T-helper 17 cell (primary cell): ENCODE measurements around the gene CDC26. TPM values are rescaled to one million over a fixed set of nuclear protein-coding genes. Genes with fewer than 3 reads are reported as not detected.
A peak's percentile ranks its signal among the peaks of the same experiment; 100 is the strongest.

Experiments used
- ATAC-seq: fragments of 150-1000 bp; cut with Tn5 transposase; 2 replicates; pipeline ENCODE4 v1.10.0; 2021; ENCODE audit warnings: mild to moderate bottlenecking, moderate library complexity
- DNase-seq, 3 donors: peaks; one replicate each; pipeline versions ENCODE4 v3.0.0 to v3.0.0-alpha.2; 2020 to 2021
- H3K9me3 ChIP-seq: one replicate; pipeline ENCODE4 v1.7.0; 2013; ENCODE audit warnings: low read length, mild to moderate bottlenecking; ENCODE audit not compliant: control insufficient read depth, poor library complexity, severe bottlenecking
- H3K27ac Mint-ChIP-seq: one replicate; pipeline ENCODE4 v1.8.0; 2022; ENCODE audit warnings: mild to moderate bottlenecking, moderate library complexity, mixed read lengths
- H3K27me3 Mint-ChIP-seq: one replicate; pipeline ENCODE4 v1.8.0; 2022; ENCODE audit warnings: mixed read lengths
- H3K36me3 Mint-ChIP-seq: one replicate; pipeline ENCODE4 v1.8.0; 2022; ENCODE audit warnings: low read depth, mixed read lengths
- H3K4me1 Mint-ChIP-seq: one replicate; pipeline ENCODE4 v1.8.0; 2022; ENCODE audit warnings: mild to moderate bottlenecking, mixed read lengths
- H3K4me3 Mint-ChIP-seq: one replicate; pipeline ENCODE4 v1.8.0; 2022; ENCODE audit warnings: mild to moderate bottlenecking, moderate library complexity, mixed read lengths
- total RNA-seq, 4 donors: library from RNA in 2 of 4; stranded (reverse) in 2 of 4; gene quantifications; one replicate each; pipeline ENCODE4 v1.2.3 and lab custom pipeline; 2022 to 2026

The CDC26 gene
- 10 to 100 TPM; 20.2 to 22.8 TPM for total RNA-seq
- total RNA-seq (lab: John Stamatoyannopoulos, UW): 11.3 to 19.5 reads per million in 2 donors

DNA sequence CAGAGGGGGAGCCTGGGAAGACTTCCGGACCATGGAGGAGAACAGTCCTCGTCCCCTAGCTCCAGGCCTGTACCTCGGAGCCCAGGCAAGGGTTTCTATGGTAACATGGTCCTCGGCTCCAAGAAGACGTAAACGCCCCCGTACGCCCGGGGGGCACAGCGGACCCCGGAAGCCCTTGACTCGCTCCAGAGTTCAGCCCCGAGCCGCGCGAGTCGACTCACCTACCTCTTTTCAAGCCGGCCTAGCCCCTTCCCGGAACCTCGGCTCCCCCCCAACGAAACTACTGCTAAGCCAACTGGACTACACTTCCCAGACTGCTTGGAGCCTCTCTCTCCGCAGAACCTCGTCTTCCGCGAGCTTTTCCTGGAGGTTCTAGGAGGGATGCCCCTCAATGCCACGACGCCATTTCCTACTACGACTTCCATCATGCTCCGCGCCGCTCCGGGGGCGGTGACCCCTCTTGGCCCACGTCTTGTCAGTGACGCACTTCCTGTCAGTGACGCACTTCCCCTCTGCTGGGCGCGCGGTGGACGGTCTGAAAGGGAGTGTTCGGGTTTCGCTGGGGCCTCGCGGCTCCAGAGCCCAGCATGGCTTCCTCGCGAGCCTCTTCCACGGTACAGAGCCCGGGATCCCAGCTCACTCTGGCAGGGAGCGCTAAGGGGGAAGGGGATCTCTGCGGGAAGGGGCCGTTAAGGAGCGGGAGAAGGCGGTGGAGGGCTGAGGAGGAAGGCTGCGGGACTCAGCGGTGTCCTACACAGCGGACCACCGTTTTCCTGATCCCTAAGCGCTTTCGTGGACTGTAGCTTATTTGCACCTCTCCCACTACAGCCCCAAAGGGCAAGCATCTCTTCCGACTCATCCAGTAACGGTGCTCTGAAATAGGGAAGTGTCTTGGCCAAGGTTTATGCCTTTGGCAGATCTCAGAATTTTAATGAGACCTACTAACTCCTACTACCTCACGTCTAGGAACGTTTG is at the start of gene CDC26, which contains the start of gene PRPF4:
CDC26 (minus strand) TSS at position 416 of the 975 bp plus-strand sequence. CDS start 3,065 bp downstream, outside the sequence.
PRPF4 (plus strand) TSS at position 502 of the 975 bp plus-strand sequence; CDS start at position 588, 86 bp downstream.
- peak; percentile 89 to 90 (median 90) for DNase-seq
- H3K36me3 Mint-ChIP-seq: peaks cover 16% of the 10 kb centered on the region

DNA sequence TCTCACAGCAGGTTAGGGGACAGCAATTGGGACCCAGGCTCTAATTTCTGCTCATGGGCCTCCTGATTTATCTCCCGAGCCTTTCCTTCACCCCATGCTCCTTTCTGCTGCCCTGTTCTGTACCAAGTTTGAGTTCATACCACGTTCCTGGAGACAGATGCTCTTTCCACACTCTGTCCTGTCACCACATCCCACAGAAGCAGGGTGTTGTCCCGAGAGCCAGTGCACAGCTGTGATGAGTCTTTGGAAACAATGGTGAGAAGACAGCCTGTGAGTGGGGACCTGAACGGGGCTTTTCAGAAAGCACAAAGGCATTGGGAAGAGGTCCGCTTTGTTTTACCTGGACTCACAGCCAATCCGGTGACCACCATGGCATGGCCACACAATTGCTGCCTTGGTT is 47.3 kb upstream of the CDC26 start:
- peaks cover 5% of the 10 kb centered on the region for H3K27me3 Mint-ChIP-seq
- no peak overlapping the region for H3K4me3 Mint-ChIP-seq
- ATAC-seq: no peak

More for the DNA sequence above, at the start of gene CDC26, which contains the start of gene PRPF4:
- no peaks in the 10 kb centered on the region for H3K9me3 ChIP-seq
- H3K27me3 Mint-ChIP-seq: no peaks in the 10 kb centered on the region
- H3K4me1 Mint-ChIP-seq: peaks cover 32% of the 10 kb centered on the region
- H3K4me3 Mint-ChIP-seq: no peak within 1 kb of the TSS
- no peak within 1 kb of the TSS for H3K27ac Mint-ChIP-seq
- ATAC-seq: peak; percentile 95

DNA sequence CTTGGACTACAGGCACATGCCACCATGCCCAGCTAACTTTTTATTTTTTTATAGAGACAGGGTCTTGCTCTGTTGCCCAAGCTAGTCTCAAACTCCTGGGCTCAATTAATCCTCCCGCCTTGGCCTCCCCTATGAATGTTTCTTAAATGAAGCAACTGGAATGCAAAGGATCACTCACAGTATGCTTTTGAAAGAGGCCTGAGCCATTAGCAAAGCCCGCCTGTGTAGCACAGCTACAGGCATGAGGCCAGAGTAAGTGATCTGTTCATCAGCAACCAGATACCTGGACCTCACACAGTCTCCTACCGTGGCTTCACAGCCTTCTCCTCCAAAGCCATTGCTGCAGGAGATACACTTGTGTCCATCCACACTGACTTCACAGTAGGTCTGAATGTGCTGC is 44.7 kb upstream of the CDC26 start:
- H3K4me3 Mint-ChIP-seq: no peak overlapping the region
- H3K9me3 ChIP-seq: no peaks in the 10 kb centered on the region
- no peak for DNase-seq
- H3K4me1 Mint-ChIP-seq: no peaks in the 10 kb centered on the region
- peaks cover 16% of the 10 kb centered on the region for H3K27me3 Mint-ChIP-seq
- no peak overlapping the region for H3K27ac Mint-ChIP-seq
- no peak for ATAC-seq
- H3K36me3 Mint-ChIP-seq: peaks cover 2% of the 10 kb centered on the region

More for the DNA sequence above, 47.3 kb upstream of the CDC26 start:
- no peak for DNase-seq
- Mint-ChIP-seq H3K36me3 (peaks cover 3% of the 10 kb centered on the region), H3K27ac (no peak overlapping the region), H3K4me1 (no peaks in the 10 kb centered on the region)
- H3K9me3 ChIP-seq: no peaks in the 10 kb centered on the region

DNA sequence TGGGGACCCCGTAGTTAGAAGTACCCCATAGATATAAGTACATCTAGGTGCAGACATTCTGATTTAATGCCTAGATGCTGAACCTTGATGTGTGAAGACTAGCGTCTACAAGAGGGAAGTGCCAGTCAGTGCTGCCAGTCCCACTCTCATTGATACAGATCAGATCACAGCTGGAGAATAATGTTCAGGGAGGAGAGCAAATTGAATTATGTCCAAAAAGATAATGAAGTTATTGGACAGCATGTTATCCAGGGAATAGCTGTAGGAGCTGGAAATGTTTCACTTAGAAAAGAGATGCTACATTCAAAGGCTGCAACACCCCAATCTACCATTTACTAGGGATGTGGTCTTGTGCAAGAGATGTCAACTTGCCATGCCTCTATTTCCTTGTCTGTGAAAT is 43.7 kb upstream of the CDC26 start:
- ATAC-seq (no peak), DNase-seq (no peak)
- H3K9me3 ChIP-seq: no peaks in the 10 kb centered on the region
- no peaks in the 10 kb centered on the region for H3K4me1 Mint-ChIP-seq
- H3K27me3 Mint-ChIP-seq: peaks cover 16% of the 10 kb centered on the region
- no peak overlapping the region for H3K27ac Mint-ChIP-seq
- H3K4me3 Mint-ChIP-seq: no peak overlapping the region
- H3K36me3 Mint-ChIP-seq: peaks cover 2% of the 10 kb centered on the region

DNA sequence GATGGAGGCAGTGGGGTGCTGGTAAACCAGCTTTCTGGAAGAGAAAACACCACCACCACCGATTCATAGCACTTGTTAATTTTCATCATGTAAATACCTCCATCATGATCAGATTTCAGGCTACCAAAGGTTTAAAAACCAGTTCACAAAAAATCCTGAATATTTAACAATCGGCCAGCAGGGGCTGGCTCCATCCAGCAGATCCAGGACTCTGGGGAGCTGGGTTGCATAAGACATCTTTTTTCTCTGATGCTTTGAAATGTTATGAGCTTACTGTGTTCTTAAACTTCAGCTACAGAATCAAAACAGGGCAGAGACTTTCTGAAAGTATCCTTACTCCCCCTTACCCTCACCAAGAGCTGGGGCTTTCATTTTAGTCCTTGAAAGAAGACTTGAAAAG is 42.4 kb upstream of the CDC26 start:
- H3K9me3 ChIP-seq: no peaks in the 10 kb centered on the region
- Mint-ChIP-seq H3K27ac (no peak overlapping the region), H3K4me3 (no peak overlapping the region), H3K27me3 (peaks cover 16% of the 10 kb centered on the region), H3K4me1 (no peaks in the 10 kb centered on the region), H3K36me3 (peaks cover 2% of the 10 kb centered on the region)
- ATAC-seq: no peak
- DNase-seq: no peak

DNA sequence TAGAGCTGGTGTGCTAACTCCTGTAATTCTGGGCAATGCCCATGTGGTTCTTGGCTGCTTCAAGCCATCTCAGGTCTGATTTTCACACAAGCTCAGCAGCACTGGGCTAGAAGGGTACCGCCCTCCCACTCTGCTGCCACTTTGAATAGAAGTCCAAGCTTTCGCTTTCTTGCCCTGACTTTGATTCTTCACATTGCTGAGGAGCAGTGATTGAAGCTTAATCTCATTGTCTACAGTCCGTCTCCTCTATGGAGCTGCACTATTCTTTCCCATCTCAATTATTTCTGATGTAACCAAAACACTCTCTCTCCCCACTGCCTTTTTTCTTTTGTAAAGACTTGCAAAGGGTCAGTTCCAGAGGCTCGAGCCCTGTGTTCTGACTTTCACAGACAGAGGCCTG is 40.7 kb upstream of the CDC26 start:
- H3K36me3 Mint-ChIP-seq: peaks cover 2% of the 10 kb centered on the region
- no peak for DNase-seq
- ATAC-seq: no peak
- no peak overlapping the region for H3K4me3 Mint-ChIP-seq
- H3K27me3 Mint-ChIP-seq: peaks cover 16% of the 10 kb centered on the region
- H3K27ac Mint-ChIP-seq: no peak overlapping the region
- H3K9me3 ChIP-seq: no peaks in the 10 kb centered on the region
- no peaks in the 10 kb centered on the region for H3K4me1 Mint-ChIP-seq

DNA sequence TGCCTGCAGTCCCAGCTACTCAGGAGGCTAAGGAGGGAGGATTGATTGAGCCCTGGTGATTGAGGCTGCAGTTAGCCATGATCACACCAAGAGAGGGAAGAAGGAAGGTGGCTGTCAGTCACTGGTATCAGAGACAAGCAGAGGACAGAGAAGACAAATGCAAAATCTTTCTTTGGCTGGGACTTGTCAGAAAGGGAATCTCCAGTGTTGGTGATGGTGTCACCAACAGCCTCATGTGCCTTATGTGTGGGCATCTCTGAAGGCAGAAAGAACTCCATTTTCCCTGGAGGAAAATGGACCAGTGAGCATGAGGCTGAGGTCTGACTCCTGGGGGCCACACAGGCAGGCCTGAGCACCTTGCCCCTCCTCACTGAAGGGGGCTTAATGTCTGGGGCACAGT is 39.9 kb upstream of the CDC26 start:
- no peaks in the 10 kb centered on the region for H3K4me1 Mint-ChIP-seq
- no peak for DNase-seq
- no peak overlapping the region for H3K4me3 Mint-ChIP-seq
- peaks cover 16% of the 10 kb centered on the region for H3K27me3 Mint-ChIP-seq
- no peaks in the 10 kb centered on the region for H3K9me3 ChIP-seq
- no peak for ATAC-seq
- no peak overlapping the region for H3K27ac Mint-ChIP-seq
- H3K36me3 Mint-ChIP-seq: peaks cover 2% of the 10 kb centered on the region

DNA sequence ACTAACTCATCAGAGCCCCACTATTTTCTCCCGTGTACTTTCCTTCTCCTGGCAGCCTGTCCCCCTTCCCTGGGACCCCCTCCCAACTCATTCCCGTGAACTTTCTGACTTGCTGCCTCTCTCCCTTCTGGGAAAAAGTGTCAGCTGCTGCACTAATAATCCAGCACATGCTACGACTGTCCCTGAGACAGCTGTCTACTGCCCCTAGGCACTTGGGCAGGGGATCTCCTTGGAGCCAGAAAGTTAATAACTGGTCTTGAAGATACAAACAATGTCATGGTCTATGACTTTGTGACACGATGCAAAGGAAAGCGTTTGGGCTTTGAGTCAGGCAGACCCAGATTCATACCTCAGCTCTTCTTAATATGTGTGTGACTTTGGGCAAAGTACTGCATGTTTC is 37.9 kb upstream of the CDC26 start:
- Mint-ChIP-seq H3K27ac (no peak overlapping the region), H3K27me3 (peaks cover 16% of the 10 kb centered on the region), H3K36me3 (peaks cover 2% of the 10 kb centered on the region), H3K4me1 (no peaks in the 10 kb centered on the region), H3K4me3 (no peak overlapping the region)
- no peak for DNase-seq
- ATAC-seq: no peak
- H3K9me3 ChIP-seq: no peaks in the 10 kb centered on the region

DNA sequence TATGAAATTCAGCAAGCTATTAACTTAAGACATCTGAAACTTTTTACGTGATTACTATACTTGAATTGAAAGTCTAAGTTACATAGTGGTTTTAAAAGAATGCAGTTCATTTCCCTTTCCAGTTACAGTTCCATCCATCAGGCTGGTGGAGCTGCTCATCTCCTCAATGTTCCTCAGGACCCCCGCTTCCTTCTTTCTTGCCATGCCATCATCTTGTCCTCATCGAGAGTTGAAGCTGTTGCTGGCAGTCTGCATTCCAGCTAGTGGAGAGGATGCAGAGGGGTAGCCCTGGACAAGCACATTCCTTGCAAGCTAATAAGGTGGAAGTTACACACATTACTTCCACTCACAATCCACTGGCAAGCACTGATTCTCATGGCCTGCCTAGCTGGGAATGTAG is 36.6 kb upstream of the CDC26 start:
- no peak for DNase-seq
- no peak for ATAC-seq
- peaks cover 7% of the 10 kb centered on the region for H3K27me3 Mint-ChIP-seq
- no peak overlapping the region for H3K27ac Mint-ChIP-seq
- peaks cover 2% of the 10 kb centered on the region for H3K36me3 Mint-ChIP-seq
- H3K9me3 ChIP-seq: no peaks in the 10 kb centered on the region
- H3K4me1 Mint-ChIP-seq: no peaks in the 10 kb centered on the region
- no peak overlapping the region for H3K4me3 Mint-ChIP-seq

DNA sequence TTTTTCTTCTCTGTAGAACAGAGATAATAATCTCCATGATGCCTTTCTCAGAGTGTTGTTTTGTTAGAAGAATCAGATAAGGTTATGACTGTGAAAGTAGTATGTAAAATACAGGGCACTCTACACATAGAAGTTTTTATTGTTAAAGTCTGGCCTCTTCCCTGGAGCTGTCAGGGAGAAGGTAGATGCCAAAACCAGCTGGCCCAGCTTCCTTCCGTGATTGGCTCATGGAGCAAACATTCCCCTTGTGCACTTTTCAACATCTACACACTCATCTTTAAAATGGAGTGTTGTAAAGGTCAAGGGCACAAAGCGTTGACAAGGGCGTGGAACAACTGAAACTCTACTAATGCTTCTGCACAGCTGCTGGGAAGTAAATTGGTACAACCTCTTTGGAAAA is 35.2 kb upstream of the CDC26 start:
- Mint-ChIP-seq H3K4me3 (no peak overlapping the region), H3K36me3 (no peaks in the 10 kb centered on the region), H3K4me1 (no peaks in the 10 kb centered on the region), H3K27ac (no peak overlapping the region), H3K27me3 (peaks cover 4% of the 10 kb centered on the region)
- no peaks in the 10 kb centered on the region for H3K9me3 ChIP-seq
- ATAC-seq: no peak
- DNase-seq: no peak

DNA sequence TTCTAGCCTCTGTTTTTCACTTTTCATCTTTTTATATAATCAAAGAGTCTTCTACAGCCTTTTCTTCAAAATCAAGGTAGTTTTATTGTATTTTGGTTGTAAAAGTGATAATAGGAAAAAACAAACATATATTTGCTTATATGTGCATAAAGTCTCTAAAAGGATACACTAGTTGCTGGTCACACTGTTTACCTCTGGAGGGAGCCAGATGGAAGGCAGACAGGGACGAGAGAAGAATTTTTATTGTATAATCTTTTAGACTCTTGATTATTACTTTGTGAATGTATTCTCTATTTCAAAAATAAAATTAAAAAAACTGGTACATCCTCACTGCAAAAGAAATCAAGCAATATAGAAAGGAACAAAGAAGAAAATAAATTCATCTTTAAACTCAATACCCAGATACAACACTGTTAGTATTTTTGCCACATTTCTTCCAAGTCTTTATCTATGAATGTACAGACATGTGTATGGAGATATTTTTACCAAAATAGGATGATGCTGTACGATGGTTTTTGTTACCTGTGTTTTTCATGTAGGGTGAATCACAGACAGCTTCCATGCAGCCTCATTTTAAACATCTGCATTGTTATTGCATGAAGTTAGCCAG is 33.9 kb upstream of the CDC26 start:
- Mint-ChIP-seq H3K27ac (no peak overlapping the region), H3K4me3 (no peak overlapping the region), H3K36me3 (no peaks in the 10 kb centered on the region), H3K4me1 (no peaks in the 10 kb centered on the region), H3K27me3 (peaks cover 4% of the 10 kb centered on the region)
- DNase-seq: no peak
- H3K9me3 ChIP-seq: no peaks in the 10 kb centered on the region
- no peak for ATAC-seq

DNA sequence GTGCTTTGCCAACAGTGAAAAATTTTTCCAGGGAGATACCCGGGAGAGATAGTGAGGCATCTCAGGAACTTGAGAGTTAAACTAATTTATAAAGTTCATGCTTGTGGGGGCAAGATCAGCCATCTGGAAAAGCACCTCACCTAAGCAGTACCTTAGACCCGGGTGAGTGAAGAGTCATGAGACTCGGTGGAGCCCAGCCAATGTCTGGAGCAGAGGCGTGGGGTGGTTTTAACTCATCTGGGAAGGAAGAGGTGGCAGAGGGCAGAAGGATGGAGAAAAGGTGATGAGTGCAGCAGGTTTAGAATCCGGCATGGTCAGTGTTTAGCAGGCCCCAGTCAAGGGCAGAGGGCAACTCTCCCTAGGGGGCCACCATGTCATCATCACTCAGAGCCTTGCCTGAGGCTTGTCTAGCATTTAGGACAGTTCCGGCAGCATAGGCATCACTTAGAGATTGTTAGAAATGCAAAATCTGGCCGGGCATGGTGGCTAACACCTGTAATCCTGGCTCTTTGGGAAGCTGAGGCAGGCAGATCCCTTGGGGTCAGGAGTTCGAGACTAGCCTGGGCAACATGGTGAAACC is 32.1 kb upstream of the CDC26 start:
- no peaks in the 10 kb centered on the region for H3K9me3 ChIP-seq
- Mint-ChIP-seq H3K36me3 (peaks cover 2% of the 10 kb centered on the region), H3K4me3 (no peak overlapping the region), H3K27me3 (peaks cover 15% of the 10 kb centered on the region), H3K4me1 (no peaks in the 10 kb centered on the region), H3K27ac (no peak overlapping the region)
- ATAC-seq (no peak), DNase-seq (no peak)

DNA sequence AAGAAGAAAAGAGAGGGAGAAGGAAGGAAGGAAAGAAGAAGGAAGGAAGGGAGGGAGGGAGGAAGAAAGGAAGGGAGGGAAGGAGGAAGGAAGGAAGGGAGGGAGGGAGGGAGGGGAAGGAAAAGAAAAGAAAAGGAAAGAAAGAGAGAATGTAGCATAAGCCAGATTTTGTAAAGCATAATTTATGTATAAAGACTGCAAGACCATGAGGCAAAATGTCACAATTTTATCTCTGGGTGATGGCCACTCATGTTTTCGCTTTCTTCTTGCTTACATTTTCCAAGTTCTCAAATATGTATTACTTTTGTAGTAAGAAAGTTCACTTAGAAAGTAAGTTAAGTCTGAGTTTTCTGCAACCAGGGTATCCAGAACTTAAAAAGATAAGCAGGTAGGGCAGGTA is 31.2 kb upstream of the CDC26 start:
- no peak for DNase-seq
- no peaks in the 10 kb centered on the region for H3K4me1 Mint-ChIP-seq
- no peaks in the 10 kb centered on the region for H3K9me3 ChIP-seq
- ATAC-seq: no peak
- H3K27me3 Mint-ChIP-seq: peaks cover 23% of the 10 kb centered on the region
- no peak overlapping the region for H3K4me3 Mint-ChIP-seq
- H3K36me3 Mint-ChIP-seq: peaks cover 2% of the 10 kb centered on the region
- no peak overlapping the region for H3K27ac Mint-ChIP-seq
